GM18868 (cell line): ENCODE results near the gene STX16.

Source experiments
- ATAC-seq: cut with Tn5 transposase; IDR thresholded peaks from one replicate; pipeline ENCODE4 v1.9.1; 2021; ENCODE audit warnings: mild to moderate bottlenecking, moderate library complexity; ENCODE audit not compliant: unreplicated experiment

STX16 gene

GRCh38 chr20:58651946-58652605, 993 bp downstream of the STX16 start:
- ATAC-seq: peak; percentile 45

- peak; percentile 1 for ATAC-seq
Measured at GRCh38 chr20:58652606-58653294, 1.7 kb downstream of the STX16 start.

- ATAC-seq: no peak
Measured at GRCh38 chr20:58654337-58654736, 3.3 kb downstream of the STX16 start.

GRCh38 chr20:58655328-58656107, 4.4 kb downstream of the STX16 start:
- no peak for ATAC-seq

- no peak for ATAC-seq
Measured at GRCh38 chr20:58656831-58657230, 5.7 kb downstream of the STX16 start.

GRCh38 chr20:58657262-58657661, 6.2 kb downstream of the STX16 start:
- no peak for ATAC-seq

- ATAC-seq: no peak
Measured at GRCh38 chr20:58657986-58658385, 6.9 kb downstream of the STX16 start.

GRCh38 chr20:58658760-58659159, 7.7 kb downstream of the STX16 start:
- no peak for ATAC-seq

GRCh38 chr20:58659841-58660240, 8.8 kb downstream of the STX16 start:
- ATAC-seq: no peak

- no peak for ATAC-seq
Measured at GRCh38 chr20:58660855-58661597, 9.9 kb downstream of the STX16 start.

GRCh38 chr20:58661598-58662473, 10.8 kb downstream of the STX16 start:
- no peak for ATAC-seq

GRCh38 chr20:58664331-58664730, 13.2 kb downstream of the STX16 start:
- ATAC-seq: no peak

GRCh38 chr20:58664883-58665282, 13.8 kb downstream of the STX16 start:
- ATAC-seq: no peak

- no peak for ATAC-seq
Measured at GRCh38 chr20:58665606-58666005, 14.5 kb downstream of the STX16 start.

GRCh38 chr20:58666702-58667101, 15.6 kb downstream of the STX16 start:
- ATAC-seq: no peak

- ATAC-seq: no peak
Measured at GRCh38 chr20:58667975-58668374, 16.9 kb downstream of the STX16 start.

GRCh38 chr20:58668901-58669286, 17.8 kb downstream of the STX16 start:
- no peak for ATAC-seq

GRCh38 chr20:58669287-58670006, 18.4 kb downstream of the STX16 start:
- ATAC-seq: peak; percentile 69

- ATAC-seq: no peak
Measured at GRCh38 chr20:58670102-58670501, 19.0 kb downstream of the STX16 start.

- ATAC-seq: no peak
Measured at GRCh38 chr20:58670659-58671058, 19.6 kb downstream of the STX16 start.
